Left lung (tissue), 10 donors: Measurements from ENCODE around the gene NLRP1. TPM values are rescaled to one million over a fixed set of nuclear protein-coding genes. Genes with fewer than 3 reads are reported as not detected.

ENCODE experiments used
- ATAC-seq: fragments of 200-7000 bp; cut with Tn5 transposase; one replicate; pipeline ENCODE4 v1.9.1; 2020; ENCODE audit warnings: moderate library complexity
- DNase-seq, 4 donors: peaks; one replicate each; pipeline ENCODE4 v3.0.0-alpha.2; 2013 to 2020
- H3K27ac ChIP-seq, 2 donors: fragments of 200-600 bp; sonication (generic) in 1 of 2; one replicate each; pipeline versions ENCODE4 v1.5.0 to v1.8.0; 2020 to 2021
- H3K27me3 ChIP-seq, 2 donors: fragments of 200-600 bp; sonication (generic) in 1 of 2; one replicate each; pipeline versions ENCODE4 v1.5.0 to v1.8.0; 2020 to 2021
- H3K36me3 ChIP-seq, 2 donors: fragments of 200-600 bp; sonication (generic) in 1 of 2; one replicate each; pipeline versions ENCODE4 v1.5.0 to v1.8.0; 2020 to 2021
- H3K4me1 ChIP-seq, 2 donors: fragments of 200-600 bp; one replicate each; pipeline ENCODE4 v1.8.0; 2021
- H3K4me3 ChIP-seq, 2 donors: fragments of 200-600 bp; sonication (generic) in 1 of 2; one replicate each; pipeline versions ENCODE4 v1.5.0 to v1.8.0; 2020 to 2021; ENCODE audit warnings: mild to moderate bottlenecking in 1 of 2
- H3K9me3 ChIP-seq, 2 donors: fragments of 200-600 bp; sonication (generic) in 1 of 2; one replicate each; pipeline versions ENCODE4 v1.5.0 to v1.8.0; 2020 to 2021
- intact Hi-C, 2 donors: fragments of 100-400 bp; cut with DNase I; formaldehyde crosslinking; loops; one replicate each; pipeline versions ENCODE4 v1.11.2 to v1.14.2; 2022
- polyA plus RNA-seq, 6 donors: library from polyadenylated mRNA; unstranded; fragments of 120-200 nt; gene quantifications; one replicate each; pipeline ENCODE4 v1.2.1, GENCODE V29; 2013; ENCODE audit not compliant: insufficient read length in 6 of 6
- total RNA-seq, 2 donors: library from RNA; stranded (reverse); fragmentation: NEBNext Ultra II Directional; extraction: Animal tissue kit (Norgen Biotek cat#: 25700); gene quantifications; one replicate each; pipeline ENCODE4 v1.2.1, GENCODE V29; 2021
- TF ChIP-seq, protein P1 (sequence below), 2 donors: fragments of 200-600 bp; sonication (generic) in 1 of 2; IDR thresholded peaks; one replicate each; pipeline versions ENCODE4 v1.5.0 to v1.8.0; 2021; ENCODE audit warnings: antibody characterized with exemption in 2 of 2
- donor health status: DM: no; HTN: yes; CAD: no.
- donor health status: DM: no; HTN: no; CAD: no.

Gene NLRP1
- total and polyA plus RNA-seq, 8 donors: 16.1 to 36.4 (median 31.2) TPM

DNA sequence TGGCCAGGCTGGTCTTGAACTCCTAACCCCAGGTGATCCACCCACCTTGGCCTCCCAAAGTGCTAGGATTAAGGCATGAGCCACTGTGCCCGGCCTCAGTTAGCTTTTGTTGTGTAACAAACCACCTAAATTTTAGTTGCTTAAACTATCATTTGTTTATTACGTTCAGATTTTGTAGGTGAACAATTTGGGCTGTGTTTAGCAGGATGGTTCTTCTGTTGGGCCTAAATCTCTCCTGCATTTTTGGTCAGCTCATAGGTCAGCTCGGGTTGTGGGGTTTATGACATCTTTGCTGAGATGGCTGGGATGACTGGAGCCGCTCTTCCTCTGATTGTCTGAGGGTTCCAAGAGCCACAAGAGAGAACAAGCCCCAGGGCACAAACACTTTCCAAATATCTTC is 21.1 kb upstream of the NLRP1 start:
- Histone ChIP-seq H3K4me3 (no peak overlapping the region), H3K27ac (no peak overlapping the region), H3K27me3 (peaks cover 0 to 78% of the 10 kb centered on the region in 2 donors), H3K9me3 (no peaks in the 10 kb centered on the region), H3K4me1 (peaks cover 0 to 9% of the 10 kb centered on the region in 2 donors), H3K36me3 (no peaks in the 10 kb centered on the region)
- intact Hi-C loops: no loop called here
- DNase-seq: no peak
- TF ChIP-seq, protein P1, sequence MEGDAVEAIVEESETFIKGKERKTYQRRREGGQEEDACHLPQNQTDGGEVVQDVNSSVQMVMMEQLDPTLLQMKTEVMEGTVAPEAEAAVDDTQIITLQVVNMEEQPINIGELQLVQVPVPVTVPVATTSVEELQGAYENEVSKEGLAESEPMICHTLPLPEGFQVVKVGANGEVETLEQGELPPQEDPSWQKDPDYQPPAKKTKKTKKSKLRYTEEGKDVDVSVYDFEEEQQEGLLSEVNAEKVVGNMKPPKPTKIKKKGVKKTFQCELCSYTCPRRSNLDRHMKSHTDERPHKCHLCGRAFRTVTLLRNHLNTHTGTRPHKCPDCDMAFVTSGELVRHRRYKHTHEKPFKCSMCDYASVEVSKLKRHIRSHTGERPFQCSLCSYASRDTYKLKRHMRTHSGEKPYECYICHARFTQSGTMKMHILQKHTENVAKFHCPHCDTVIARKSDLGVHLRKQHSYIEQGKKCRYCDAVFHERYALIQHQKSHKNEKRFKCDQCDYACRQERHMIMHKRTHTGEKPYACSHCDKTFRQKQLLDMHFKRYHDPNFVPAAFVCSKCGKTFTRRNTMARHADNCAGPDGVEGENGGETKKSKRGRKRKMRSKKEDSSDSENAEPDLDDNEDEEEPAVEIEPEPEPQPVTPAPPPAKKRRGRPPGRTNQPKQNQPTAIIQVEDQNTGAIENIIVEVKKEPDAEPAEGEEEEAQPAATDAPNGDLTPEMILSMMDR (IDR thresholded peaks at IDR 0.05): no peak
- ATAC-seq: no peak

DNA sequence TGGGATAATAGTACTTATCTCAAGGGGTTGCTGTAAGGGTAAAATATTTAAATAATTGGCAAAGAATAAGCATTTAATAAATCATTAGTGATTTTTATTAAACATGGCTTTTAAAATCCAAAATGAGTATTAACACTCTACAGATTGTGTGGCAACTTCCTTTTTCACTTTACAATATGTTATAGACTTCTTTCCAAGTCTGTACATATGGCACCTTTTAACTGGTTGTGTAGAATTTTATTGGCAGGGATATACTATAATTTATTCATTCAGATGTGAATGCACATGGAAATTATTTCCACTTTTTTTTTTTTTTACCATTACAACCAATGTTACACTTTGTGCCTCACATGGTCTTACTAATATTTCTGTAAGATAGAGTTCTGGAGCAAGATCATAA is 15.7 kb upstream of the NLRP1 start:
- Histone ChIP-seq H3K4me1 (no peaks in the 10 kb centered on the region), H3K4me3 (no peak overlapping the region), H3K27me3 (peaks cover 0 to 83% of the 10 kb centered on the region in 2 donors), H3K36me3 (no peaks in the 10 kb centered on the region), H3K9me3 (no peaks in the 10 kb centered on the region), H3K27ac (no peak overlapping the region)
- no peak for DNase-seq
- intact Hi-C loops: no loop called here
- ATAC-seq: no peak
- TF ChIP-seq, protein P1 (IDR thresholded peaks at IDR 0.05): no peak

- Histone ChIP-seq H3K4me3 (no peak overlapping the region), H3K36me3 (no peaks in the 10 kb centered on the region), H3K4me1 (no peaks in the 10 kb centered on the region), H3K27ac (no peak overlapping the region), H3K9me3 (no peaks in the 10 kb centered on the region), H3K27me3 (peaks cover 0 to 82% of the 10 kb centered on the region in 2 donors)
- TF ChIP-seq, protein P1 (IDR thresholded peaks at IDR 0.05): no peak
- no peak for DNase-seq
- intact Hi-C loops: loop anchor here in 1 of 2 donors (10.0 kb wide), 1 partner anchor 826 kb away; no protein-coding TSS in a partner anchor
- no peak for ATAC-seq
These were observed 14.1 kb upstream of the NLRP1 start for GRCh38 chr17:5598457-5598856.

DNA sequence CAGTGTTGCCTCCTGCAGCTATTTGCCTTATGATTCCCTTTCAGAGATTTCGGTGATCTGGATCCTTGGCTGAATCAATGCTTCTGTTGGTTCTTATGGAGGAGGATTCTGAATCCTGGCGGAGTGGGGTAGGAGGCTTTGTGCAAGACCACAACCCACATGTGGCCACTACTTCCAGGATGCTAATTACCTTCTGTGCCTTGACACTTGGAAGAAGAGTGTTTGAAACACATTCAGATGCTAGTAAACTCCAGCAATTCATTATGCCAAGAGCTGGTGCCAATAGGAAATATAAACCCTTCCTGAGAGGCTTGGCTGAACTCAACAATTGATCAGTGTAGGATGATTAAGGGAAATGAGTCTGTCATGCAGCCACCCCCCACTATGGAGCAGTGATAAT is 12.1 kb upstream of the NLRP1 start:
- TF ChIP-seq, protein P1 (IDR thresholded peaks at IDR 0.05): no peak
- no peak overlapping the region for H3K27ac ChIP-seq
- H3K36me3 ChIP-seq: no peaks in the 10 kb centered on the region

GRCh38 chr17:5595831-5596230 is 11.5 kb upstream of the NLRP1 start:
- TF ChIP-seq, protein P1 (IDR thresholded peaks at IDR 0.05): no peak
- Histone ChIP-seq H3K4me3 (no peak overlapping the region), H3K9me3 (no peaks in the 10 kb centered on the region), H3K27ac (no peak overlapping the region), H3K4me1 (no peaks in the 10 kb centered on the region), H3K27me3 (peaks cover 0 to 80% of the 10 kb centered on the region in 2 donors), H3K36me3 (no peaks in the 10 kb centered on the region)
- ATAC-seq (no peak), DNase-seq (no peak)
- intact Hi-C loops: loop anchor here in 1 of 2 donors (10.0 kb wide), 1 partner anchor 829 kb away; no protein-coding TSS in a partner anchor

More for the DNA sequence above, 12.1 kb upstream of the NLRP1 start:
- no peak for DNase-seq
- Histone ChIP-seq H3K4me3 (no peak overlapping the region), H3K27me3 (peaks cover 0 to 81% of the 10 kb centered on the region in 2 donors), H3K4me1 (no peaks in the 10 kb centered on the region), H3K9me3 (no peaks in the 10 kb centered on the region)
- no peak for ATAC-seq
- intact Hi-C loops: loop anchor here in 1 of 2 donors (10.0 kb wide), 1 partner anchor 828 kb away; no protein-coding TSS in a partner anchor
